Endothelial cell of umbilical vein (primary cell): ENCODE data around the gene SMIM7.

ENCODE experiments used
- EZH2 ChIP-seq: IDR thresholded peaks from 2 replicates; pipeline ENCODE4 v1.6.1; 2012; ENCODE audit warnings: borderline replicate concordance, low read depth, mild to moderate bottlenecking, moderate library complexity, low read length, inconsistent platforms; ENCODE audit not compliant: severe bottlenecking
- FOS ChIP-seq: IDR thresholded peaks from 2 replicates; pipeline ENCODE4 v1.6.1; 2011; ENCODE audit warnings: mild to moderate bottlenecking, low read length, moderate library complexity, borderline replicate concordance; ENCODE audit not compliant: insufficient read depth
- JUN ChIP-seq: IDR thresholded peaks from 2 replicates; pipeline ENCODE4 v1.6.1; 2011; ENCODE audit warnings: borderline replicate concordance, low read depth; ENCODE audit not compliant: insufficient read length, insufficient read depth
- MYC ChIP-seq: IDR thresholded peaks from one replicate; pipeline ENCODE4 v1.6.1; 2011; ENCODE audit warnings: mild to moderate bottlenecking, low read depth, low read length
- POLR2A ChIP-seq: IDR thresholded peaks from 2 replicates; pipeline ENCODE4 v1.6.1; 2012; ENCODE audit warnings: low read depth, mild to moderate bottlenecking, control low read depth, low read length
- POLR2AphosphoS5 ChIP-seq: IDR thresholded peaks from 2 replicates; pipeline ENCODE4 v1.6.1; 2012; ENCODE audit warnings: low read depth, mild to moderate bottlenecking, control low read depth, low read length, moderate library complexity; ENCODE audit not compliant: insufficient read depth
- TF ChIP-seq, protein P1 (sequence below), 2 donors: IDR thresholded peaks; 1 replicate in 1 of 2; 2 replicates in 1 of 2; pipeline ENCODE4 v1.5.1; 2011; ENCODE audit warnings: low read length in 2 of 2, mild to moderate bottlenecking in 2 of 2, moderate library complexity in 2 of 2, control low read depth in 1 of 2, inconsistent platforms in 1 of 2, low read depth in 1 of 2; ENCODE audit not compliant: insufficient read depth in 1 of 2; ENCODE audit errors: extremely low read depth in 1 of 2
- TF ChIP-seq, protein P2 (sequence below): IDR thresholded peaks from 2 replicates; pipeline ENCODE4 v1.6.1; 2011; ENCODE audit not compliant: insufficient read depth, insufficient read length

DNA sequence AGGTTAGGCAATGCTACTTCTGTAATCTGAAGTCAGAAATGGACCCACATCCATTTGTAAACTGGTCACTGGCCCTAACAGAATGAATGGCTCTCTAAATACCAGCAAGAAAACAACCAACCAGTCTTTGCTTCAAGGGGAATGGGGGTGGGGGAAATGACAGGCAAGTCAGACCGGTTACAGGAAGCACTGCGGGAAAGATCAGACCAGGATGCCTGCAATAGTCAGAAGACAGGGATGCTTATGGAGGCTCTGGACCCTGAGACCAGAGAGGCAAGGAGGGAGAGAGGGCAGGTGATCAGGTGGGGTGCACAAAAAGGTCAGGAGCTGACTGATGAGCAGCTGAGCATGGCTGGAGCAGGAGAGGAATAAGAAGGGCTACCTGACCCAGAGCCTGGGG, 45.0 kb downstream of the SMIM7 start:
- TF ChIP-seq EZH2: no peak
- TF ChIP-seq, protein P1, sequence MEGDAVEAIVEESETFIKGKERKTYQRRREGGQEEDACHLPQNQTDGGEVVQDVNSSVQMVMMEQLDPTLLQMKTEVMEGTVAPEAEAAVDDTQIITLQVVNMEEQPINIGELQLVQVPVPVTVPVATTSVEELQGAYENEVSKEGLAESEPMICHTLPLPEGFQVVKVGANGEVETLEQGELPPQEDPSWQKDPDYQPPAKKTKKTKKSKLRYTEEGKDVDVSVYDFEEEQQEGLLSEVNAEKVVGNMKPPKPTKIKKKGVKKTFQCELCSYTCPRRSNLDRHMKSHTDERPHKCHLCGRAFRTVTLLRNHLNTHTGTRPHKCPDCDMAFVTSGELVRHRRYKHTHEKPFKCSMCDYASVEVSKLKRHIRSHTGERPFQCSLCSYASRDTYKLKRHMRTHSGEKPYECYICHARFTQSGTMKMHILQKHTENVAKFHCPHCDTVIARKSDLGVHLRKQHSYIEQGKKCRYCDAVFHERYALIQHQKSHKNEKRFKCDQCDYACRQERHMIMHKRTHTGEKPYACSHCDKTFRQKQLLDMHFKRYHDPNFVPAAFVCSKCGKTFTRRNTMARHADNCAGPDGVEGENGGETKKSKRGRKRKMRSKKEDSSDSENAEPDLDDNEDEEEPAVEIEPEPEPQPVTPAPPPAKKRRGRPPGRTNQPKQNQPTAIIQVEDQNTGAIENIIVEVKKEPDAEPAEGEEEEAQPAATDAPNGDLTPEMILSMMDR (IDR thresholded peaks at IDR 0.05; ENCODE audit: extremely low read depth in 1 of 2, insufficient read depth in 1 of 2, low read depth in 1 of 2, low read length in 2 of 2): no peak
- TF ChIP-seq POLR2AphosphoS5: no peak
- TF ChIP-seq, protein P2, sequence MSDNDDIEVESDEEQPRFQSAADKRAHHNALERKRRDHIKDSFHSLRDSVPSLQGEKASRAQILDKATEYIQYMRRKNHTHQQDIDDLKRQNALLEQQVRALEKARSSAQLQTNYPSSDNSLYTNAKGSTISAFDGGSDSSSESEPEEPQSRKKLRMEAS: no peak
- no peak for TF ChIP-seq MYC
- TF ChIP-seq POLR2A: no peak
- no peak for TF ChIP-seq FOS
- TF ChIP-seq JUN: no peak
